WI38 (cell line): ENCODE results near the gene RAB27A.

Source experiments
- H3K4me3 ChIP-seq: 2 replicates; pipeline ENCODE4 v1.5.1; 2011; ENCODE audit warnings: low read depth, mild to moderate bottlenecking, control low read depth, low read length
- TF ChIP-seq, protein P1 (sequence below): IDR thresholded peaks from 2 replicates; pipeline ENCODE4 v1.5.1; 2012; ENCODE audit warnings: low read depth, mild to moderate bottlenecking, control low read depth, low read length

RAB27A gene

DNA sequence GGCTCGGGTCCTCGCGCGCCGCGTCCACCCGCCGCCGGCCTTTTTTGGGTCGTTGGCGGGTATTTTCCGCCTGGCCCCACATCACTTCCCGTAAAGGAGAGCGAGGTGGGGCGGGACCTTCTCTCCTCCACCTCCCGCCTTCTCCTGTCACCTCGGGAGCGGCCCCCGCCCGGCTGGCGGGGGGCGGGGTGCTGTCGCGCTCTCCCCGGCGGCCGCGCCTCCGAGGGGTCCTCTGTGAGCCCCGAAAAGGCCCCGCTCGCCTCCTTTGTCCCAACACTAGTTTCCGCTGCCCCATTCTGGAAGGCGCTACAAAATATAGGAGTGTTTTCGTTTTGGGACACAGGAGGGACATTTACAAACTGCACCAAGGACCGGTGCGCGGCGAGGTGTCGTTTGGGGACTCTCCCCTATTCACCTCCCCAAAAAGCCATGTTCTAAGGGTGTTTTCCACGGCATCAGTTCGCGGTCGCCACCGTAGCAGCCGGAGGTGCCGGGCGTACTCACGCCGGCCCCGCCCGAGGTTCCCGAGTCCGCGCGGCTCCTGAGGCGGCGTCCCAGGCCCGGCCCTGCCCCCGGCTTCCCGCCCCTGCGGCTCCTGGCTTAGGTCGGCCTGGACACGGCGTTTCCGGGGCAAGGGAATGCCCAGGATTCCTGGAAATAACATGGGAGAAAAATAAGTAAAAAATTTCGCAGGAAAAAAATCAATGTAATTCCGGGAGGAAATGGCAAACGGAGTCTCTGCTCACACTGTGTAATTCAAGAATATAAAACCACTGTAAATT, at the start of gene RAB27A:
RAB27A (minus strand) TSS at position 68 of the 782 bp plus-strand sequence. CDS start 54,879 bp downstream, outside the sequence.
- TF ChIP-seq, protein P1, sequence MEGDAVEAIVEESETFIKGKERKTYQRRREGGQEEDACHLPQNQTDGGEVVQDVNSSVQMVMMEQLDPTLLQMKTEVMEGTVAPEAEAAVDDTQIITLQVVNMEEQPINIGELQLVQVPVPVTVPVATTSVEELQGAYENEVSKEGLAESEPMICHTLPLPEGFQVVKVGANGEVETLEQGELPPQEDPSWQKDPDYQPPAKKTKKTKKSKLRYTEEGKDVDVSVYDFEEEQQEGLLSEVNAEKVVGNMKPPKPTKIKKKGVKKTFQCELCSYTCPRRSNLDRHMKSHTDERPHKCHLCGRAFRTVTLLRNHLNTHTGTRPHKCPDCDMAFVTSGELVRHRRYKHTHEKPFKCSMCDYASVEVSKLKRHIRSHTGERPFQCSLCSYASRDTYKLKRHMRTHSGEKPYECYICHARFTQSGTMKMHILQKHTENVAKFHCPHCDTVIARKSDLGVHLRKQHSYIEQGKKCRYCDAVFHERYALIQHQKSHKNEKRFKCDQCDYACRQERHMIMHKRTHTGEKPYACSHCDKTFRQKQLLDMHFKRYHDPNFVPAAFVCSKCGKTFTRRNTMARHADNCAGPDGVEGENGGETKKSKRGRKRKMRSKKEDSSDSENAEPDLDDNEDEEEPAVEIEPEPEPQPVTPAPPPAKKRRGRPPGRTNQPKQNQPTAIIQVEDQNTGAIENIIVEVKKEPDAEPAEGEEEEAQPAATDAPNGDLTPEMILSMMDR, result no peak
- H3K4me3 ChIP-seq, result peak within 1 kb of the TSS; percentile 90

DNA sequence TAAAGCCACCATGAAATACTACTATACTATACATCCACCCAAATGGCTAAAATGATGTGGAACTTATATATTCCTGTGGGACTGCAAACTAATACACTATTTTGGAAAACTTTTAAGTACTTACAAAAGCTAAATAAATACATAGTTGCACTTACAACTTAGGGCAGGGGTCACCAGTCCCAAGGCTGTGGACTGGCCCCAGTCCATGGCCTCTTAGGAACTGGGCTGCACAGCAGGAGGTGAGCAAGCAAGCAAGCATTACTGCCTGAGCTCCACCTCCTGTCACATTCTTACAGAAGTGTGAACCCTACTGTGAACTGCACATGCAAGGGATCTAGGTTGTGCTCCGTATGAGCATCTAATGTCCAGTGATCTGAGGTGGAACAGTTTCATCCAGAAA, 47.5 kb upstream of the RAB27A start:
- H3K4me3 ChIP-seq, result no peak overlapping the region
- TF ChIP-seq, protein P1, result no peak

DNA sequence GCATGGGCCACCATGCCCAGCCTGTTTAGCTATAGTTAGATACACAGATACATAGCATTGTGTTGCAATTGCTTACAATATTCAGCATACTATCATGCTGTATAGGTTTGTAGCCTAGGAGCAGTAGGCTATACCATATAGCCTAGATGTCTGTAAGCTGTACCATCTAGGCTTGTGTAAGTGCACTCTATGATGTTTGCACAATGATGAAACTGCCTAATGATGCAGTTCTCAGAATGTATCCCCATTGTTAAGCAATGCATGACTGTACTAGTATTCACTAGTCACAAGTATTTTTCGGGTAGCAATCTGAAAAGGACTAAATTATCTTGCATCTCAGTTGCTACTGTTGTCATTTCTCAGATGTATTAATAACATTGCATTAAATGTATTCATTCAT, 45.4 kb upstream of the RAB27A start:
- TF ChIP-seq, protein P1, result no peak
- H3K4me3 ChIP-seq, result no peak overlapping the region

DNA sequence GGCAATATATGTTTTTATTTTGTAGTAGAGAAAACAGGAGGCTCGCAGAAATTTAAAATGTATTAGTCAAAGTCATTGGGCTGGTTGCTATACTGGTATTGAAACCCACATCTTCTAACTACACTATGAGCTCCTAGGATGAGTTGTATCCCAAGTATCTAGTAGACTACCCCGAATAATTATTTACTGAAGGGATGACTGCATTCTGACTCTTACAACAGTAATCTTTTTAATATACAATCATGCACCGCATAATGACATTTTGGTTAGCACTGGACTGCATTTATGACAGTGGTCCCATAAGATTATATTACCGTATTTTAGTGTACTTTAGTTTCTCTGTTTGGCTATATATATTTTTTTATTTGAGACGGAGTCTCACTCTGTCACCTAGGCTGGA, 44.8 kb upstream of the RAB27A start:
- TF ChIP-seq, protein P1, result no peak
- H3K4me3 ChIP-seq, result no peak overlapping the region

DNA sequence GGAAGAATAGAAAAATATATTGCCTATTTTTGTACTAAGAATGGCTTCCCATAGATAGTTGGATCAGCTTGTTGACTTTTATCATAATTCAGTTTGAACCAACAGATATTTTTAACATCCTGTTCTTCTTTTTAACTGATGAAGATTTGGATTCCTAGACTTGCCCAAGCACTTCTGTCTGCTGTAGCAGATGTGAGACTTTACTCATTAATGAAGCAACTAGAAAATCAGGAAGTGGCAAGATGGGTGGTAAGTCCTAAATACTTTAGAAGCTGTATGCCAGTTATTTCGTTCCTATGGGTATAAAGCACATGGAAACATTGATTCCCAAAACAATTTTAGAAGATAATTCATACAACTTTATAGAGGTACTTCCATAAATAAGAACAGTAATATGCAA, 37.8 kb upstream of the RAB27A start:
- H3K4me3 ChIP-seq, result no peak overlapping the region
- TF ChIP-seq, protein P1, result no peak

DNA sequence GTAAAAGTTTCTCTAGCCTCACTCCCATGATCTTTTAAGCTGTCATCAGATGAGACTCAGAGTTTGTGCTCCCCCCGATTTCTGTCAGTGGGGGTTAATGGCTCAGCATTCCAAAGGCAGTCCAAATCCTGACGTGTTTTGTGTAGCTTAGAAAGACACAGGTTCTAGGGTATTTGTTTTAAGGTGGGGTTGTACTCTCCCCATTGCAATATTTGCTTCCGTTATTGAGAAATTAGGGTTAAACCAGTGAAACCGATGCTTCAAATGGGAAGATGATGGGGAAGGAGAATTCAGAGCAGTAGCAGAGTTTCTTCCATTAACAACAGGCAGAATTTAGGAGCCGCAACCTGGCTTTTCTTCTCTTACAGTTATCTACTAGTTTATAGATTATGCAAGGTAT, 32.9 kb upstream of the RAB27A start:
- TF ChIP-seq, protein P1, result no peak
- H3K4me3 ChIP-seq, result no peak overlapping the region

DNA sequence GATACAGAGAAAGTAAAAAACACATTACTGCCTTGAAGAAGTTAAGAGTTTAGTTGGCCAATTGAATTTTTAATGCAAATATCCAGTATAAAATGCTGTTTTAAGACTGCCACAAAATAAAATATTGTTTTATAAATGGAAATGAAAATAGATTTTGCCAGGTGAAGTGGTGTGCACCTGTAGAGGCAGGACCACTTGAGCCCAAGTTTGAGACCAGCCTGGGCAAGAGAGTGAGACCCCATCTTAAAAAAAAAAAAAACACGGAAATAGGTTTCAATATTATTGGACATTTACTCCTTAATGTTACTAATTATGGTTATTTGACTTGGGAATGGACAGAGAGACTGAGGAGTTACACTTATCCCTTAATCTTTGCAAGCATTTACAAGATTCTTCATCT, 31.4 kb upstream of the RAB27A start:
- H3K4me3 ChIP-seq, result no peak overlapping the region
- TF ChIP-seq, protein P1, result no peak
